MM.1S (cell line): ENCODE results near the gene MED13L.

Experiments used
- DNase-seq: peaks from one replicate; pipeline ENCODE4 v3.0.0-alpha.2; 2015
- H2AFZ ChIP-seq: fragments of 300-600 bp; sonication (generic); 2 replicates; pipeline ENCODE4 v1.6.0; 2016; ENCODE audit warnings: antibody characterized with exemption, low read length
- H3F3A ChIP-seq: fragments of 300-600 bp; sonication (generic); 2 replicates; pipeline ENCODE4 v1.6.1; 2016; ENCODE audit warnings: mild to moderate bottlenecking, antibody characterized with exemption, low read length, moderate library complexity, mixed read lengths; ENCODE audit not compliant: insufficient read depth
- H3K27ac ChIP-seq: fragments of 300-600 bp; sonication (generic); 2 replicates; pipeline ENCODE4 v1.5.1; 2016; ENCODE audit warnings: mild to moderate bottlenecking, low read length
- H3K27me3 ChIP-seq: fragments of 300-600 bp; sonication (generic); replicated peaks from 2 replicates; pipeline ENCODE4 v1.6.0; 2016; ENCODE audit warnings: low read length; ENCODE audit not compliant: insufficient read depth
- H3K36me3 ChIP-seq: fragments of 300-600 bp; sonication (generic); replicated peaks from 2 replicates; pipeline ENCODE4 v1.6.1; 2016; ENCODE audit warnings: mild to moderate bottlenecking, low read length, mixed read lengths; ENCODE audit not compliant: insufficient read depth
- H3K4me1 ChIP-seq: fragments of 300-600 bp; sonication (generic); 2 replicates; pipeline ENCODE4 v1.6.1; 2016; ENCODE audit warnings: low read length, mixed read lengths
- H3K4me2 ChIP-seq: fragments of 300-600 bp; sonication (generic); 2 replicates; pipeline ENCODE4 v1.6.0; 2016; ENCODE audit warnings: low read depth, low read length
- H3K4me3 ChIP-seq: fragments of 300-600 bp; sonication (generic); 2 replicates; pipeline ENCODE4 v1.5.1; 2016; ENCODE audit warnings: low read length, mixed read lengths
- H3K79me2 ChIP-seq: fragments of 300-600 bp; sonication (generic); 2 replicates; pipeline ENCODE4 v1.6.1; 2016; ENCODE audit warnings: mixed run types, low read length, mixed read lengths
- H3K9ac ChIP-seq: fragments of 300-600 bp; sonication (generic); 2 replicates; pipeline ENCODE4 v1.6.1; 2016; ENCODE audit warnings: low read length, mixed read lengths
- H3K9me2 ChIP-seq: fragments of 300-600 bp; sonication (generic); replicated peaks from 2 replicates; pipeline ENCODE4 v1.6.1; 2016; ENCODE audit warnings: mild to moderate bottlenecking, low read length, mixed read lengths; ENCODE audit not compliant: insufficient read depth
- H3K9me3 ChIP-seq: fragments of 300-600 bp; sonication (generic); replicated peaks from 2 replicates; pipeline ENCODE4 v1.6.1; 2016; ENCODE audit warnings: mild to moderate bottlenecking, low read length, mixed read lengths; ENCODE audit not compliant: insufficient read depth
- H4K20me1 ChIP-seq: fragments of 300-600 bp; sonication (generic); 2 replicates; pipeline ENCODE4 v1.6.1; 2016; ENCODE audit warnings: mild to moderate bottlenecking, low read length, moderate library complexity, mixed read lengths; ENCODE audit not compliant: insufficient read depth
- CTCF ChIP-seq: fragments of 300-600 bp; sonication (generic); IDR thresholded peaks from 2 replicates; pipeline ENCODE4 v1.5.1; 2016; ENCODE audit warnings: antibody characterized with exemption, low read length, mixed read lengths
- EZH2 ChIP-seq: fragments of 300-600 bp; sonication (generic); optimal IDR thresholded peaks from 2 replicates; pipeline ENCODE3; 2017; ENCODE audit warnings: low read depth, mild to moderate bottlenecking, antibody characterized with exemption, low read length, mixed read lengths
- EZH2phosphoT487 ChIP-seq: fragments of 300-600 bp; sonication (generic); IDR thresholded peaks from 2 replicates; pipeline ENCODE4 v1.6.1; 2018; ENCODE audit warnings: antibody characterized with exemption, low read length

Gene MED13L

GRCh38 chr12:116144384-116144783, 133.1 kb downstream of the MED13L start:
- peaks cover 94% of the 10 kb centered on the region for H3K79me2 ChIP-seq
- no peak overlapping the region for H3K4me3 ChIP-seq
- H4K20me1 ChIP-seq = peaks cover 38% of the 10 kb centered on the region
- H3K4me2 ChIP-seq = no peak overlapping the region
- no peak overlapping the region for H2AFZ ChIP-seq
- H3F3A ChIP-seq = no peaks in the 10 kb centered on the region
- H3K4me1 ChIP-seq = no peaks in the 10 kb centered on the region
- H3K9me2 ChIP-seq = no peaks in the 10 kb centered on the region
- H3K9me3 ChIP-seq = no peaks in the 10 kb centered on the region
- no peak overlapping the region for H3K27ac ChIP-seq
- no peak overlapping the region for H3K9ac ChIP-seq
- H3K27me3 ChIP-seq = no peaks in the 10 kb centered on the region
- no peak for TF ChIP-seq CTCF
- no peak for TF ChIP-seq EZH2
- no peak for TF ChIP-seq EZH2phosphoT487
- no peaks in the 10 kb centered on the region for H3K36me3 ChIP-seq
- DNase-seq = no peak

DNA sequence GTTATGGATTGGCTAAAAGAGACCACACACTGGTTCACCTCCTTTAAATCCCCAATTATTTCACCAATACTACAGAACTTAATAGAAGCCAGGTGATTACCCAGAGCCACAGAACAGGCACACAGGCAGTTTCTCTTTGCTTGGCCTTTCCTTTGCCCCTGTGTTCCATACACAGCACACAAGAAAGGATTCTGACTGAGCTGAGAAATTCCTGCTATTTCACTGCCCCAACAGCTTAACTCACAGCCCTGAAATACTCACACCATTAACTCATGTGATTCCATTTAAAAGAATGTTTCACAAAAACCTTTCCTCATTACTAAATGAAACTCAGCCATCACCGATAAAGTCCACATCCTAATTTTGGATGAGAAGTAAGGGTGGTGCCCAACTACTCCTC, 133.6 kb downstream of the MED13L start:
- Histone ChIP-seq H3K4me1 (no peaks in the 10 kb centered on the region), H4K20me1 (peaks cover 40% of the 10 kb centered on the region), H3K9me2 (no peaks in the 10 kb centered on the region), H3K9ac (no peak overlapping the region), H3K27me3 (no peaks in the 10 kb centered on the region), H3K4me2 (no peak overlapping the region), H3K4me3 (no peak overlapping the region), H3K36me3 (no peaks in the 10 kb centered on the region), H3K9me3 (no peaks in the 10 kb centered on the region), H3F3A (no peaks in the 10 kb centered on the region), H2AFZ (no peak overlapping the region), H3K79me2 (peaks cover 93% of the 10 kb centered on the region), H3K27ac (no peak overlapping the region)
- TF ChIP-seq CTCF = no peak
- TF ChIP-seq EZH2 = no peak
- TF ChIP-seq EZH2phosphoT487 = no peak
- DNase-seq = no peak

- peaks cover 95% of the 10 kb centered on the region for H3K79me2 ChIP-seq
- H3K4me3 ChIP-seq = no peak overlapping the region
- H3K27me3 ChIP-seq = no peaks in the 10 kb centered on the region
- no peaks in the 10 kb centered on the region for H3K9me3 ChIP-seq
- H3K36me3 ChIP-seq = no peaks in the 10 kb centered on the region
- H3K9me2 ChIP-seq = no peaks in the 10 kb centered on the region
- peaks cover 40% of the 10 kb centered on the region for H4K20me1 ChIP-seq
- H3F3A ChIP-seq = no peaks in the 10 kb centered on the region
- H3K27ac ChIP-seq = no peak overlapping the region
- H3K4me2 ChIP-seq = no peak overlapping the region
- no peak overlapping the region for H3K9ac ChIP-seq
- TF ChIP-seq EZH2phosphoT487 (no peak), CTCF (no peak), EZH2 (no peak)
- H3K4me1 ChIP-seq = no peaks in the 10 kb centered on the region
- no peak for DNase-seq
- H2AFZ ChIP-seq = no peak overlapping the region
Observed at GRCh38 chr12:116142936-116143898, 134.3 kb downstream of the MED13L start.
